ENCODE measurements around the gene FAM193A. TPM values are rescaled to one million over a fixed set of nuclear protein-coding genes. Genes with fewer than 3 reads are reported as not detected.

Gene FAM193A
- total RNA-seq, 1 donor from 2014 or later: 28.8 TPM

DNA sequence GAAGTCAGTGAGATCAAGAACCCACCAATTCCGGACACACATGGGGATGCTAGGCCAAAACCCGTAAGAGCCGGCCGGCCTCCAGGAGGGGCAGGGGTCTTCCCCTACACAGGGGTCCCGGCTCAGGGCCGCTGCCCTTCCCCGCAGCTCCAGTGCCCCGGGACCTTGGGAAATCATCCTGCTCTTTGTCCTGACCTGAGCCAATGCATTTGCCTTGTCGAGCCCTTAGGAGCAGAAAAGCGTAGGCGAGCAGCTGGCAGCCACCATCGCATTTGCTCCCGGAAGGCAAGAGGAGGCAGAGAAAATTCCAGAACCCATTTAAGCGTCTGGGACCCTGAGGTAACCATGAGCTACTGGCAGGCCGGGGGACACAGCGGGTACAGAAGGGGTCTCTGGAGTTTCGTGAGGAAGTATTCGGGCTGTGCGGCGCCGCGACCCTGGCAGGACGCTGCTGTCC lies 227.1 kb downstream of the FAM193A start:
- TF ChIP-seq EZH2 (IDR thresholded peaks at IDR 0.05; ENCODE audit: insufficient read depth, low read length): no peak
- TF ChIP-seq, protein P1, sequence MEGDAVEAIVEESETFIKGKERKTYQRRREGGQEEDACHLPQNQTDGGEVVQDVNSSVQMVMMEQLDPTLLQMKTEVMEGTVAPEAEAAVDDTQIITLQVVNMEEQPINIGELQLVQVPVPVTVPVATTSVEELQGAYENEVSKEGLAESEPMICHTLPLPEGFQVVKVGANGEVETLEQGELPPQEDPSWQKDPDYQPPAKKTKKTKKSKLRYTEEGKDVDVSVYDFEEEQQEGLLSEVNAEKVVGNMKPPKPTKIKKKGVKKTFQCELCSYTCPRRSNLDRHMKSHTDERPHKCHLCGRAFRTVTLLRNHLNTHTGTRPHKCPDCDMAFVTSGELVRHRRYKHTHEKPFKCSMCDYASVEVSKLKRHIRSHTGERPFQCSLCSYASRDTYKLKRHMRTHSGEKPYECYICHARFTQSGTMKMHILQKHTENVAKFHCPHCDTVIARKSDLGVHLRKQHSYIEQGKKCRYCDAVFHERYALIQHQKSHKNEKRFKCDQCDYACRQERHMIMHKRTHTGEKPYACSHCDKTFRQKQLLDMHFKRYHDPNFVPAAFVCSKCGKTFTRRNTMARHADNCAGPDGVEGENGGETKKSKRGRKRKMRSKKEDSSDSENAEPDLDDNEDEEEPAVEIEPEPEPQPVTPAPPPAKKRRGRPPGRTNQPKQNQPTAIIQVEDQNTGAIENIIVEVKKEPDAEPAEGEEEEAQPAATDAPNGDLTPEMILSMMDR (IDR thresholded peaks at IDR 0.05; ENCODE audit: insufficient read depth, low read depth, low read length): no peak
- Histone ChIP-seq H3K9me3 (ENCODE audit: insufficient read depth, low read depth, low read length) (no peaks in the 10 kb centered on the region), H3K36me3 (ENCODE audit: insufficient read depth, low read length) (no peaks in the 10 kb centered on the region), H4K20me1 (ENCODE audit: insufficient read depth, low read length) (no peaks in the 10 kb centered on the region), H3K4me3 (ENCODE audit: insufficient read depth, low read depth, low read length) (peak overlapping the region; percentile 50), H3K27me3 (ENCODE audit: insufficient read depth, low read length) (no peaks in the 10 kb centered on the region), H3K9ac (ENCODE audit: low read length) (peak overlapping the region; percentile 71), H3K79me2 (ENCODE audit: insufficient read depth, low read length) (no peaks in the 10 kb centered on the region), H2AFZ (ENCODE audit: low read depth, low read length) (peak overlapping the region; percentile 88), H3K4me1 (ENCODE audit: insufficient read depth, low read length) (peaks cover 4% of the 10 kb centered on the region), H3K27ac (ENCODE audit: low read depth, low read length) (no peak overlapping the region), H3K4me2 (ENCODE audit: low read length) (peak overlapping the region; percentile 87)
- no peak for FAIRE-seq
- H3K36me3 Mint-ChIP-seq (ENCODE audit: low read depth, unreplicated experiment): no peaks in the 10 kb centered on the region
- H3K27ac Mint-ChIP-seq (ENCODE audit: unreplicated experiment): no peak overlapping the region
- DNase-seq (ENCODE audit: low read depth): no peak
- peaks cover 2% of the 10 kb centered on the region for H3K9me3 Mint-ChIP-seq (ENCODE audit: unreplicated experiment)
- no peak overlapping the region for H3K4me3 Mint-ChIP-seq (ENCODE audit: unreplicated experiment)
- H3K4me1 Mint-ChIP-seq (ENCODE audit: low read depth, unreplicated experiment): no peaks in the 10 kb centered on the region
- peaks cover 3% of the 10 kb centered on the region for H3K27me3 Mint-ChIP-seq (ENCODE audit: low read depth, unreplicated experiment)

DNA sequence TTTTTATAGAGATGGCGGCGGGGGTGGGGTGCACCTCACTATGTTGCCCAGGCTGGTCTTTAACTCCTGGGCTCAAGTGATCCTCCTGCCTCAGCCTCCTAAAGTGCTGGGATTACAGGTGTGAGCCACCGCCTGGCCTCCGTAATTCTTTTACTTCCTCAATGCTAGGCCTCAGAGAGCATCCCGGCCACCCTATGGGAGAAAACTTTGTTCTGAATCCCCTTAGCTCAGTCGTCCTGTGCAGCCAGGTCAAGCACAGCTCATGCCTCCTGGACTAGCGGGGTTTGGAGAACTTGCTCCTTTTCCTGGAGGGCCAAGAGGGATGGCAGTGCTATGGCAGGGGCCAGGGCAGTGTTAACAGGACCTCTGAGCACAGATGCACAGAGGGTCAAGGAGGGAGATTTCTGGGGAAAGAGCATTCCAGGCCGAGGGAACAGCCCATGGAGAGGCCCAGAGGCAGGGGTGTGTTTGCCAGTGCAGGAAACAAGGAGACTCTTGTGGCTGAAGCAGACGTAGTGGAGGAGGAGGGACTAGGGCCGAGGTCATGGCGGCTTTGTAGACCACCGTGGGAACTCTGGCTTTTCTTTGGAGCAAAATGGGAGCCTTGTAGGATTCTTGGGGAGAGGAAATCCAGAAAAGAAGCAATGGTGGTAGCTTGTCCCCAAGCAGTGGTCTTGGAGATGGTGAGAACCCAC lies 229.5 kb downstream of the FAM193A start:
- Histone ChIP-seq H3K79me2 (ENCODE audit: insufficient read depth, low read length) (no peaks in the 10 kb centered on the region), H3K27me3 (ENCODE audit: insufficient read depth, low read length) (no peaks in the 10 kb centered on the region), H3K4me3 (ENCODE audit: insufficient read depth, low read depth, low read length) (no peak overlapping the region), H3K9ac (ENCODE audit: low read length) (no peak overlapping the region), H2AFZ (ENCODE audit: low read depth, low read length) (no peak overlapping the region), H4K20me1 (ENCODE audit: insufficient read depth, low read length) (no peaks in the 10 kb centered on the region), H3K9me3 (ENCODE audit: insufficient read depth, low read depth, low read length) (no peaks in the 10 kb centered on the region), H3K27ac (ENCODE audit: low read depth, low read length) (no peak overlapping the region), H3K4me1 (ENCODE audit: insufficient read depth, low read length) (peaks cover 9% of the 10 kb centered on the region), H3K36me3 (ENCODE audit: insufficient read depth, low read length) (no peaks in the 10 kb centered on the region), H3K4me2 (ENCODE audit: low read length) (no peak overlapping the region)
- H3K9me3 Mint-ChIP-seq (ENCODE audit: unreplicated experiment): peaks cover 4% of the 10 kb centered on the region
- FAIRE-seq (no peak), DNase-seq (ENCODE audit: low read depth) (no peak)
- H3K4me1 Mint-ChIP-seq (ENCODE audit: low read depth, unreplicated experiment): peaks cover 12% of the 10 kb centered on the region
- peaks cover 3% of the 10 kb centered on the region for H3K27me3 Mint-ChIP-seq (ENCODE audit: low read depth, unreplicated experiment)
- H3K27ac Mint-ChIP-seq (ENCODE audit: unreplicated experiment): no peak overlapping the region
- H3K4me3 Mint-ChIP-seq (ENCODE audit: unreplicated experiment): no peak overlapping the region
- no peaks in the 10 kb centered on the region for H3K36me3 Mint-ChIP-seq (ENCODE audit: low read depth, unreplicated experiment)
- TF ChIP-seq, protein P1 (IDR thresholded peaks at IDR 0.05; ENCODE audit: insufficient read depth, low read depth, low read length): no peak
- TF ChIP-seq EZH2 (IDR thresholded peaks at IDR 0.05; ENCODE audit: insufficient read depth, low read length): no peak

DNA sequence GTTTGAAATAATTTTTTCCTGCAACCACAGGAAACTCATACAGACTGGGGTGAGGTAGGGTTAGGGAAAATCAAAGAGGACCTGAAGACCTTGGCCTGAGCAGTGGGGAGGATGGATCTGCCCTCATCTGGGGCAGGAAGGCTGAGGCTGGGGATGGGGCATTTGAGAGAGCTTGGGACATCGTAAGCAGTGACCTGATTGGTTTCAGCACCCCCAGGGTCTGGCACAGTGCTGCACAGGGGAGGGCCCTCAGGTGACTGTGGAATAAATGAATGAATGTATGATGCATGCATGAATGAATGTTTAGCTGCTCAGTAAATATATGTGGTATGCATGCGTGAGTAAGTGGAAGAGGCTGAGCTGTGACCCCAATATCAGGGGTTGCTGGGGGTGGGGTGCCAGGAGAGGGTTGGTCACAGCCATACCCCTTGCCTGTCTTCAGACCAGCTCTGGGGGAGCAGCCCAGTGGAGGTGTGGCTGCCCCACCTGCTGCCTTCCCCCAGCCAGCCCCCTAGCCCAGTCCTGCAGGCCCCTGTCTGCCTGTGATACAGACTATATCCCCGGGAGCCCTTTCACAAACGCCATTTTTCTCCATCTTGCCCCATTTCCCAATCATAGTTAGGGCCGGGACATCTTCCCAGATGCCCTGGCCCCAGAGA lies 230.7 kb downstream of the FAM193A start:
- H3K36me3 Mint-ChIP-seq (ENCODE audit: low read depth, unreplicated experiment): no peaks in the 10 kb centered on the region
- FAIRE-seq: no peak
- Histone ChIP-seq H4K20me1 (ENCODE audit: insufficient read depth, low read length) (no peaks in the 10 kb centered on the region), H3K27me3 (ENCODE audit: insufficient read depth, low read length) (no peaks in the 10 kb centered on the region), H3K36me3 (ENCODE audit: insufficient read depth, low read length) (no peaks in the 10 kb centered on the region), H3K4me3 (ENCODE audit: insufficient read depth, low read depth, low read length) (no peak overlapping the region), H3K9ac (ENCODE audit: low read length) (no peak overlapping the region), H3K9me3 (ENCODE audit: insufficient read depth, low read depth, low read length) (no peaks in the 10 kb centered on the region), H3K27ac (ENCODE audit: low read depth, low read length) (no peak overlapping the region), H3K4me1 (ENCODE audit: insufficient read depth, low read length) (peaks cover 11% of the 10 kb centered on the region), H3K79me2 (ENCODE audit: insufficient read depth, low read length) (no peaks in the 10 kb centered on the region), H2AFZ (ENCODE audit: low read depth, low read length) (no peak overlapping the region), H3K4me2 (ENCODE audit: low read length) (no peak overlapping the region)
- DNase-seq (ENCODE audit: low read depth): no peak
- peaks cover 3% of the 10 kb centered on the region for H3K27me3 Mint-ChIP-seq (ENCODE audit: low read depth, unreplicated experiment)
- H3K4me3 Mint-ChIP-seq (ENCODE audit: unreplicated experiment): no peak overlapping the region
- no peak overlapping the region for H3K27ac Mint-ChIP-seq (ENCODE audit: unreplicated experiment)
- peaks cover 17% of the 10 kb centered on the region for H3K4me1 Mint-ChIP-seq (ENCODE audit: low read depth, unreplicated experiment)
- TF ChIP-seq EZH2 (IDR thresholded peaks at IDR 0.05; ENCODE audit: insufficient read depth, low read length): no peak
- TF ChIP-seq, protein P1 (IDR thresholded peaks at IDR 0.05; ENCODE audit: insufficient read depth, low read depth, low read length): no peak
- H3K9me3 Mint-ChIP-seq (ENCODE audit: unreplicated experiment): peaks cover 4% of the 10 kb centered on the region
